Measurements from ENCODE around the gene KDF1. TPM values are rescaled to one million over a fixed set of nuclear protein-coding genes. Genes with fewer than 3 reads are reported as not detected.

KDF1 gene
- total and polyA plus RNA-seq, 2 of the 13 experiments (the other 11 are each of a cell fraction or from before 2014, with no cell fraction given): 1.9 to 4.9 TPM

DNA sequence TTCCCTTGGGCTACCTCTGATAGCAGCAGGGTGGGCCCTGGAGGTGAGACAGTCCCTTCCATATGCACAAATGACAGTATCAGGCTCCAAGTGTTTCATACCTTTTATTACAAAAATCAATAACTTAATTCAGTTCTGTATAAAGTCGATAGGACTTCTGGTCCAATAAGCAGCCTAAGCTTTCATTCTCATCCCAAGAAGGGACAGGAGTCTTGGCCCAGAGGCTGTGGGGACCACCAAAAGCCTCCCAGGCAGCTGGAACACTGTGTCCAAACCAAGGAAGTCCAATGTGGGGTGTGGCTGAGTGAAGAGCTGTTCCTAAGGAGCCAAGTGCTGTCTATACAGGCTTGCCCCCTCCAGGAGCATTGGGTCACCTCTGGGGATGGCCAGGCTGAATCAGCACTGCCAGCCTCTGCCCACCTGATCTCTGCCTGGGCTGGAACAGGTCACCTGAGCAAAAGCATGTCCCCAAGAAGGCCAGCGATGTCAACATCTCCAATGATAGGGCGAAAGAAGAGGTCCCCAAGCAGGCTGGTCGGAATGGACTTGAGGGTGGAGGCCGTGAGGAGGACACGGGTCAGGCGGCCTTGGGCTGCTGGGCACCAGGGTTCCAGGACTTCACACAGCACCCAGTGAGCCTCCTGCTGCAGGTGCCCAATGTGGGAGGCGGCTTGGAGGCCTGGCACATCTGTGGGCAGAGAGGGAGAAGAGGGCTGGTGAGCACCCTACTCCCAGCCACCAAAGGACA lies 48.7 kb downstream of the KDF1 start (continued):
- TF ChIP-seq ZNF703 (CRISPR knock-in tag; IDR thresholded peaks at IDR 0.05; ENCODE audit: borderline replicate concordance): no peak
- no peak for TF ChIP-seq ZNF329 (CRISPR knock-in tag; IDR thresholded peaks at IDR 0.05; ENCODE audit: low read depth)
- TF ChIP-seq LCORL (IDR thresholded peaks at IDR 0.05): no peak
- no peak for TF ChIP-seq LCORL (CRISPR knock-in tag; IDR thresholded peaks at IDR 0.05)
- no peak for TF ChIP-seq ESRRA (CRISPR knock-in tag; IDR thresholded peaks at IDR 0.05; ENCODE audit: low read depth)
- no peak for TF ChIP-seq MTA1 (CRISPR knock-in tag; IDR thresholded peaks at IDR 0.05; ENCODE audit: borderline replicate concordance)
- TF ChIP-seq PPARG (CRISPR knock-in tag; conservative IDR thresholded peaks at IDR 0.05): 0 out of 2 replicates have a peak, but pooled peaks have one; percentile 9
- no peak for TF ChIP-seq ZNF484 (CRISPR knock-in tag; IDR thresholded peaks at IDR 0.05; ENCODE audit: borderline replicate concordance, low read depth)
- TF ChIP-seq EP300 (IDR thresholded peaks at IDR 0.05; ENCODE audit: low read depth in 2 of 2, low read length in 2 of 2): no peak
- TF ChIP-seq EP300 (CRISPR knock-in tag; IDR thresholded peaks at IDR 0.05; ENCODE audit: borderline replicate concordance): no peak
- TF ChIP-seq, protein P1, sequence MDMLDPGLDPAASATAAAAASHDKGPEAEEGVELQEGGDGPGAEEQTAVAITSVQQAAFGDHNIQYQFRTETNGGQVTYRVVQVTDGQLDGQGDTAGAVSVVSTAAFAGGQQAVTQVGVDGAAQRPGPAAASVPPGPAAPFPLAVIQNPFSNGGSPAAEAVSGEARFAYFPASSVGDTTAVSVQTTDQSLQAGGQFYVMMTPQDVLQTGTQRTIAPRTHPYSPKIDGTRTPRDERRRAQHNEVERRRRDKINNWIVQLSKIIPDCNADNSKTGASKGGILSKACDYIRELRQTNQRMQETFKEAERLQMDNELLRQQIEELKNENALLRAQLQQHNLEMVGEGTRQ (IDR thresholded peaks at IDR 0.05; ENCODE audit: low read depth, low read length): no peak
- TF ChIP-seq, protein P1 (CRISPR knock-in tag; IDR thresholded peaks at IDR 0.05; ENCODE audit: borderline replicate concordance): no peak
- TF ChIP-seq, protein P2, sequence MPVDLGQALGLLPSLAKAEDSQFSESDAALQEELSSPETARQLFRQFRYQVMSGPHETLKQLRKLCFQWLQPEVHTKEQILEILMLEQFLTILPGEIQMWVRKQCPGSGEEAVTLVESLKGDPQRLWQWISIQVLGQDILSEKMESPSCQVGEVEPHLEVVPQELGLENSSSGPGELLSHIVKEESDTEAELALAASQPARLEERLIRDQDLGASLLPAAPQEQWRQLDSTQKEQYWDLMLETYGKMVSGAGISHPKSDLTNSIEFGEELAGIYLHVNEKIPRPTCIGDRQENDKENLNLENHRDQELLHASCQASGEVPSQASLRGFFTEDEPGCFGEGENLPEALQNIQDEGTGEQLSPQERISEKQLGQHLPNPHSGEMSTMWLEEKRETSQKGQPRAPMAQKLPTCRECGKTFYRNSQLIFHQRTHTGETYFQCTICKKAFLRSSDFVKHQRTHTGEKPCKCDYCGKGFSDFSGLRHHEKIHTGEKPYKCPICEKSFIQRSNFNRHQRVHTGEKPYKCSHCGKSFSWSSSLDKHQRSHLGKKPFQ (CRISPR knock-in tag; IDR thresholded peaks at IDR 0.05; ENCODE audit: insufficient replicate concordance): no peak
- no peak for TF ChIP-seq RBM39 (IDR thresholded peaks at IDR 0.05; ENCODE audit: low read depth, low read length, poor library complexity, severe bottlenecking)
- TF ChIP-seq, protein P3, sequence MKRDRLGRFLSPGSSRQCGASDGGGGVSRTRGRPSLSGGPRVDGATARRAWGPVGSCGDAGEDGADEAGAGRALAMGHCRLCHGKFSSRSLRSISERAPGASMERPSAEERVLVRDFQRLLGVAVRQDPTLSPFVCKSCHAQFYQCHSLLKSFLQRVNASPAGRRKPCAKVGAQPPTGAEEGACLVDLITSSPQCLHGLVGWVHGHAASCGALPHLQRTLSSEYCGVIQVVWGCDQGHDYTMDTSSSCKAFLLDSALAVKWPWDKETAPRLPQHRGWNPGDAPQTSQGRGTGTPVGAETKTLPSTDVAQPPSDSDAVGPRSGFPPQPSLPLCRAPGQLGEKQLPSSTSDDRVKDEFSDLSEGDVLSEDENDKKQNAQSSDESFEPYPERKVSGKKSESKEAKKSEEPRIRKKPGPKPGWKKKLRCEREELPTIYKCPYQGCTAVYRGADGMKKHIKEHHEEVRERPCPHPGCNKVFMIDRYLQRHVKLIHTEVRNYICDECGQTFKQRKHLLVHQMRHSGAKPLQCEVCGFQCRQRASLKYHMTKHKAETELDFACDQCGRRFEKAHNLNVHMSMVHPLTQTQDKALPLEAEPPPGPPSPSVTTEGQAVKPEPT (CRISPR knock-in tag; IDR thresholded peaks at IDR 0.05; ENCODE audit: low read depth): no peak
- no peak for TF ChIP-seq ZNF121 (CRISPR knock-in tag; IDR thresholded peaks at IDR 0.05)
- TF ChIP-seq ZNF205 (CRISPR knock-in tag; IDR thresholded peaks at IDR 0.05): 0 out of 2 replicates have a peak, but pooled peaks have one; percentile 42
- TF ChIP-seq, protein P4, sequence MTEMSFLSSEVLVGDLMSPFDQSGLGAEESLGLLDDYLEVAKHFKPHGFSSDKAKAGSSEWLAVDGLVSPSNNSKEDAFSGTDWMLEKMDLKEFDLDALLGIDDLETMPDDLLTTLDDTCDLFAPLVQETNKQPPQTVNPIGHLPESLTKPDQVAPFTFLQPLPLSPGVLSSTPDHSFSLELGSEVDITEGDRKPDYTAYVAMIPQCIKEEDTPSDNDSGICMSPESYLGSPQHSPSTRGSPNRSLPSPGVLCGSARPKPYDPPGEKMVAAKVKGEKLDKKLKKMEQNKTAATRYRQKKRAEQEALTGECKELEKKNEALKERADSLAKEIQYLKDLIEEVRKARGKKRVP (CRISPR knock-in tag; IDR thresholded peaks at IDR 0.05): no peak
- TF ChIP-seq SUZ12 (IDR thresholded peaks at IDR 0.05; ENCODE audit: low read depth, low read length): no peak
- TF ChIP-seq ZNF333 (CRISPR knock-in tag; IDR thresholded peaks at IDR 0.05; ENCODE audit: borderline replicate concordance): no peak
- no peak for TF ChIP-seq THYN1 (CRISPR knock-in tag; IDR thresholded peaks at IDR 0.05; ENCODE audit: borderline replicate concordance, low read depth)
- TF ChIP-seq HOXA9 (CRISPR knock-in tag; IDR thresholded peaks at IDR 0.05; ENCODE audit: borderline replicate concordance): peak; percentile 47; the same call in 1 of the 2 replicates
- TF ChIP-seq ZNF382 (CRISPR knock-in tag; IDR thresholded peaks at IDR 0.05; ENCODE audit: borderline replicate concordance): no peak
- TF ChIP-seq MIXL1 (CRISPR knock-in tag; IDR thresholded peaks at IDR 0.05): no peak
